ENCODE measurements around the gene BRD2.

The BRD2 gene

DNA sequence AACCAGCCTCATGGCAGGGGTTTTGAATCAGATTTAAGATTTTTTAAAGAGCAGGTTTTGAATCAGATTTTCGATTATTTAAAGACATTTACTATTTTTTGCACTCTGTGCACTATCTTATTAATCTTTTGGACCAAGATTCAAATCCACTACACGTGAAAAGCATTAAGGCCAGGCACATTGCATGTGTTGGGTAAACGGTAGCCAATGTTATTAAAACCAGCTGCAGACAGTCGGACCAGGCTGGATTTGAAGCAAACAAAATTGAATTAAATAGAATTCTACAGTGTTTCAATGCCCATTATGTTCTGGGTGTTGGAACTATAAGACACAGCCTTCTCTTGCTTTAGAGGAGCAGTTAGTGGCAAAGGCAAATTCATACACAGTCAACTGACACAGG, 33.3 kb downstream of the BRD2 start:
- no peak for DNase-seq

DNA sequence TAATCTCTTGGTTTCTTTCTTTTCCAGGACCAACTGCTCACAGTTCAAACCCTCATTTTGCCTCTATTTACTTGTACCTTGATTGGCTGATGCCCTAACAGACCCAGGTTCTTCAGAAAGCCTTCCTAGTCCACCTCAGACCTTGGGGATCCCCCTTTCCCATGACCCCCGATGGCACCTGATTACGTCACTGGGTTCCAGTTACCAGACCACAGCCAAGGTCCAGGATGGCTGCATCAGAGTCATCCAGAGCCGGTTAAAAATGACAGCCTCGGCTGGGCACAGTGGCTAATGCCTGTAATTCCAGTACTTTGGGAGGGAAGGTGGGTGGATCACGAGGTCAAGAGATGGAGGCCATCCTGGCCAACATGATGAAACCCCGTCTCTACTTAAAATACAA, 36.5 kb downstream of the BRD2 start:
- DNase-seq = no peak

DNA sequence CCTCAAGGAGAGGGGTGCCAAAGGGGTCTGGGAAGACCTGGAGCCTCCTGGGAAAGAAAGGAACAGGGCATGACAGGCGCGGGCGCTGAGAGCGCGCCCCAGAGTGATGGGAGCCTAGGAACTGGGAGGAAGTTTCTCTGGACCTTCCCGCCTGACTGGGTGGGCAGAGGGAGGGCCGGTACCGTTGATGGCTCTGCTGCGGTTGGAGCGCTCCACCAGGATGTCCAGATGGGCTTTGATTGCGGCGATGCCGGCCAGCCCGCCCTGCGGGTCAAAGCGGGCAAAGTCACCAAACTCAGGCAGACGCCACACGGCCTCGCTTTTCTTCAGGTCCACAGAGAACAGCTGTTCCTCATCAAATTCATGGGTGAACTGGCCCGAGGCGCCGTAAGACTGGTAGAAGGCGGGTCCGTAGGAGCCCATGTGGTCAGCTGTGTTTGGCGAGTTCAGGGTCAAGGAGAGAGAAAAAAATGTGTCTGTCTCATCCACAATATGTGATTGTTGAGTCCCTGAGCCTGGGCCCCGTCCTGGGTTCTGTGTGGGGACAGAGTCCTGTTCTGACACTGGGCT, 39.5 kb downstream of the BRD2 start:
- no peak for DNase-seq

DNA sequence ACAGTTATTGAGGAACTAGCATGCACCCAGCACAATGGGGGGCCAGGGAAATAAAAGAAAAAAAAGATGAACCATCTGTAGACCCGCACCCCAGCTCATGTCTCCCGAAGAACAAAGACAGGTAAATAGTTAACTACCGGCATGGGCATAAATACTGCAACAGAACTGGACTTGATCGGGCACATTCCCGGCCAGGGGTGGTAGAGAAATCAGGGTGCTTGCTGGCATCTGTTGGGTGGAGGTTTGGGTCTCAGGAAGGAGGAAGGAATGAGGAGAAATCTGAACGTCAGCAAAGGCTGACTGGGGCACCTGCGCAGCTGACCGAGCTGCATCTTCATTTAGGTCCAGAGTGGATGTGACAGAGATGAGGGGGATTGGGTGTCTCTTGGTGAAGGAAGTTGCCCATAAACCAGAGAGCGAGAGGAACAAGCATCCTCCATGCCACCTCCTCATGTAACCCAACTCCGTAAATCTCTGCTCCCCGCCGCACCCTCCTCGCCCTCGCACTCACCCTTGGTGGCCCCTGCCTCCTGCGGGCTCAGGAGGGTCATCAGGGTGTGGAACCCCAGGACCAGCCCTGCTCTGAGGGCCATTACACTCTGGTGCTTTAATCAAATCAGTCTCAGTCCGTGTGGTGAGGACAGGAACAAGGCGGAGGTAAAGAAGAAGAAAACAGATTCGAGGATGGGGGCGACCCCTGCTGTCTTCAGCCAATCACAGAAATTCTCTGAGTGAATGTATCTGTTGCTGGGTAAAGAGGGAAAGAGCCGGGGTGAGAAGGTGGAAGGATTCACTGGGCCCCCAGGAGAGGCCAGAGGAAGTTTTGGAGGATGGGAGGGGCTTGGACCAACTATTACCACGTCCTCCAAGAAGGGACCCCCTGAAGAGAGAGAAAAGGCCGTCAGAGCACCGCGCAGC, 40.8 kb downstream of the BRD2 start, which contains the start of gene HLA-DOA:
HLA-DOA (minus strand) TSS at position 648 of the 918 bp plus-strand sequence.
- DNase-seq = no peak

DNA sequence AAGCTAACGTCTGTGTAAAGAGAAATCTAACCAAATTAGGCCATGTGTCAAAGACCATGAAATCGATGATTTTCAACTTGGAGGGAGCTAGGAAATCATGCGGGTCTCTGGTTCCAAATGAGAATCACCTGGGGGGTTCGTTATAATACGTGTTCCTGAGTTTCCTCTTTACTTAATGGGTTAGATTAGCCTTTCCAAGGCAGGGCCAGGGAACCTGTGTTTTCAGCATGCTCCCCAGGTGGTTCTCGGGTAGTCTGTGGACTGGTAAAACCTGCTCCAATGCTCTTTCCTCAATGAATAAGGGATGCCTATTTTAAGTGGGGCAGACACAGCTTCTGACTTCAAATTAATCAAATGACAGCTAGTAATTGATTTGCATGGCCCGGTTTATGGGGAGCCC, 42.0 kb downstream of the BRD2 start:
- DNase-seq = no peak

DNA sequence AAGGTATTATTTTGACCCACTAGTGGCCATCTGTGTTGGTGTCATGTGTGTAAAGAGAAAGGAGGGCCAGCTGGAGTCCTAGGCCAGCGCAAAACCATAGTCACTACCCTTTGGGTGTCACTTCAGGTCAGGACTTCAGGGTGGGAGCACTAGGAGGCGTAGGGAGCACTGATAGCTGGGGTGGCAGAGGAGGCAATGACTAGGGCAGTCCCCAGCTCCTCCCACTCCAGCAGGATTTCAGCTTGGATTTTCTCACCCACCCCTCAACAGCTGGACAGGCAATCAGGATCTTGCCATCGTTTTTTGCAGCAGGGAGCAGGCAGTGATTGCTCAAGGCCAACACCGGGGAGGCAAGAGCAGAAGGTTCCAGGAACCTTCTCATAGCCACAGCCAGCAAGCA, 45.2 kb downstream of the BRD2 start:
- no peak for DNase-seq

DNA sequence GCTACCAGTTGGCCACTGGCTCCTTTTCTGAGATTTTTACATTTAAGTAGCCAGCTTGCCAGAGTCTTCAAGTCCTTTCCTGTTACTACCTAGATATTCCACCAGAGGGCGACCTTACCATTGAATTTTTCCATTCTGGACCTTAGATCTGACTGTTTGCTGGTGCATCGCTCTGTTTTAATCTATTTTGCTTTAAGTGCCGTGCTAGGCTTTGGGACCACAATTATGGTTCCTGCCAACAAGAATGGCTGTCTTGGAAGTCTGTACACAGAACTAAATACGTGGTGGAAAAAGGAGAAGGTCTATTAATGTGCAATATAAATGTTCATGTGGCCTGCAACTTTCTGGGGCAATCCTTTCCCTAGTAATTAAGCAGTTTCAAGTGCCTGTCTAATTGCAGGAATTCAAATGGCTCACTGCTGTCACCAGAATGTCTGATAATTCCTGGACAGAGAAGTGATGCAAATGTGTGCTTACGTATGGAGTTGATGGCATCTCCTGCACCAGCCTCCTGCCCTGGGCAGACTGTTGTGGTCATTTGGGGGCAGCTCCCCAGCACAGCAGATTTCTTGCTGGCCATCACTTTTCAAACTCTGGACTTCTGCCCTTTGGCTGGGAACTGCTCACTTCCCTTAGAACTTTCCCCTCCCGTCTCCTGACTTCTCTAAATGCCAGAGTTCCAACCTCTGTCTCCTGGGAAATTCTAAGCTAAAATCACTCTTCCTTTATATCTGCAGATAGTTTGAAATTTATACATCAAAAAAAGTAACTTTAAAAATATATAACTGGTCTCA, 46.6 kb downstream of the BRD2 start:
- DNase-seq = peak; percentile 58

DNA sequence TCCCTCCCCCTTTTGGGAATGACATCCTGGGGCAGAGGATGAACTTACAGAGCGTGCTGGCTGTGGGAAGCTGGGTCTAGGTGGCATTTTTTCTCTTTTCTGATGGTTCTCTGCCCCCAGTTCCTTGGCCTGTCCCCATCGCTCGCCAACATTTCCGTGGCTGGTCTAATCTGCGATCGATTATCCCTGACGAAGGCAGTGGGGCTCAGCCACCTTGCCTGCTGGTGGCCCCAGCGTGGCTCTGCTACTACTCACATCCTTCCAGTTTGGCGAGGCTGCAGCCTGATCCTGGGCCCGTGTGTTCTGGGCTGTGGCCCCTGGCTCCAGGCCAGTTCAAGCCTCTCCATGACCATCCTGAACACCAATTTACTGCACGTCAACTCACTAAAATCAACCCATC, 47.4 kb downstream of the BRD2 start:
- no peak for DNase-seq

DNA sequence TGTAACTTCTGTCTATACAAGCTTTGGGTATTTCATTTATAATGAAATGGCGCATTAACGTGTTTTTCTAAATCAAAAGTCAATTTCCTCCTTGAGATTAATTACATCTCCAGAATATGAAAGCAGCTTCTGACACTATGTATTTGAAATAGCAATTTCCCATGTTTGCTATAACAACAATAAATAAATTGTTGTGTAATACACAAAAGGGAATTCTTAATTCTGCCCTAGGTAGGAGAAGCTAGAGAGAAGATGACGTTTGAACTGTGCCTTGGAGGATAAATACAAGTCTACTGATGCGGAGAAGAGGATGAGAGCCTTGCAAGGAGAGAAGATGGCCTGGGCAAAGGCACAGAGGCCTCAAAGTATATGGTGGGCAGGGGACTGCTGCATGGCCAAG, 48.6 kb downstream of the BRD2 start:
- DNase-seq = no peak

DNA sequence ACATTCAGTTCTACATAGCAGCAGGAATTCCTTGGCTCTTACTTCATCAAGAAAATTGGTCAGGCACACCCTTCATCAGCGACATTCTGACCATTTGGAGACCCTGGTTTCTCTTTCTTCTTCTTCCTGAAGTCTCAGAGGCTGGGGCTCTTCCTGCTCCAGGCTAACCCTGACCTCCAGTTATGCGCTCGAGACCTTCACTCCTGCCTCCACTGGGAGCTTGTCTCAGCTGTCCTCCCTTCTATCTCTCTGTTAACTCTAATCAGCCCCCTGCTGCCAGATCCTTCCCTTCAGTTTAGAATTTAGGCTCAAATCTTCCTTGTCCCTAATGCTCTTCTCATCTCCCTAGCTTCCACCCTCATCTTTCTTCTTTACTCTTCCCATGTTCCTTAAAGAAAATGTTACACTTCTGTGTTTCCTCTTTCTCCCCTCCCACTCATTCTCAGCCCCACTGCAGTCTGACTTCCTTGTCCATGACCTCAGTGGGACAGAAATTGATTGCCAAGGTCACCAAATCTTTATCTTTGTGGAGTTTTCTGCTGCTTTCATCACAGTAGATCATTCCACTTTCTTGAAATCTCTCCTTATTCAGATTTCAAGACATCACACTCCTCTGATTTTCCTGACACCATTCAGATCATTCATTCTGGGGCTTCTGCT, 49.4 kb downstream of the BRD2 start:
- DNase-seq = no peak

DNA sequence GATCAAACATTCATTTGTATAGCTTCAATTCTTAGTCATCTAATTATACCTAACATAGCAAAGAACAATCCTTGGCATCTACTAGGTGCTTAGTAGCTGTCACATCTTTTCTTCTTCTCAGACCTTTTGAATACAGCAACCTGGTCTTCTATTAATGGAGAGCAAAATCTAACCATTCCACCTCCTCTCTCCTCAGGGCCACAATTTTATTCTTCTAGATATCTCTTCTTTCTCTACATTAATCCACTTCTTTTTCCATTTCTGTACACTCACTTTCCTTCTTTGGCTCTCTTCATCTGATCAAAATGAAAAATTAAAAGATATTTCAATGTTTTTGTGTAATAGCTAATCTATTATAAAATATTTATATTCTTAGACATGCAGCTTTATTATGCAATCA, 50.0 kb downstream of the BRD2 start:
- no peak for DNase-seq

DNA sequence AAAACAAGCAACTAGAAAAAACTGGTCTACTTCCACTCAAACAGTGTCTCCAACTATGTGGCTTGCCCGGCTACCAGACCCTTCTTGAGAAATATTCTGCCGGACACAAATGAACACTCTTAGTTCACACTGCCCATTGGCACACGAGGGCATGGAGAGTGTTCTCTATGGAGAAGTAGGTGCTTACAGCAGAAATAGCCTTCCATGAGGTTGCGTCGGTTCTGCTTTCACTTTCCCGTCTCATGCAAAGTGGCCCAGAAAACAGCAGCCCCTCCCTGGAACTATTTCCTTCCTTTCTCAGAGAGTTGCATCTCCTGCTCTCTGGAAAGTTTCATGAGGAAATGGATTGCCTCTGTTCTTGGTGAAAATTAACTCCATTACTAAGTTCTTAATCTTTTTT, 50.5 kb downstream of the BRD2 start:
- no peak for DNase-seq

DNA sequence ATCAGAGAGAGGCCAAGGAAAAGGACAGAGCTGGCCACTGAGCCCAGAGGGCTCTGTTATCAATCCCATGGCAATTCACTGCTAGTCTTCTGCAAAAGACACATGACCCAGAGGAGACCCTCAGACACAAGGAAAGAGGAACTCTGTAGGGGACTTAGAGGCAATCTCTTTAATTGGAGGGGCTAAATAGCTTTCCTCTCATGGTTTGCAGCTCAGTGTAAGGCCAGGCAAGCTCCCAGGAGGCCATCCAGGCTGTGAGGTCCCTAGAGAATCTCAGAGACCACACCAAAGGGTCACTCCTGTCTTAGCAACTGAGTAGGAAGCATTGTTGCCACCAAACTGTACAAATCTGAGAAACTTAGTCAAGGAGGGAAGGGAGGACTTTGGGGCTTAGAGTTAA, 51.0 kb downstream of the BRD2 start:
- DNase-seq = no peak

DNA sequence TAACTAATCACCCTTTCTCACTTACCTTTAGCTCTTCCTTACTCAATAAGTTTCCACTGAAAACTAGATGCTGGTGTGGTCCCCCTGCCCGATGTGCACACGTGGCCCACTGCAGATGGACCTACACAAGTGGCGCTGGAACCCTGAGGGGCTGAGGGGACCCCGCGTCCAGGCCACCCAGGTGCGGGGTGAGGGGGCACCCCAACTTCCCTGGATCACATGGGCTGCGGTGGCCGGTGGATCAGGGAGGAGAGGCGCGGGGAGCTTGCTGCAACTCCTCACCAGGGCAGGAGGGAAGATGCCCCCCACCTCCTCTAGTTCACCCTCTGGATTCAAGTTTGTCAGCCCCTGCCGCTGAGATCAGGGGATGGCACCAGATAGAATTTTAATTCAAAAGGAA, 53.5 kb downstream of the BRD2 start:
- no peak for DNase-seq

DNA sequence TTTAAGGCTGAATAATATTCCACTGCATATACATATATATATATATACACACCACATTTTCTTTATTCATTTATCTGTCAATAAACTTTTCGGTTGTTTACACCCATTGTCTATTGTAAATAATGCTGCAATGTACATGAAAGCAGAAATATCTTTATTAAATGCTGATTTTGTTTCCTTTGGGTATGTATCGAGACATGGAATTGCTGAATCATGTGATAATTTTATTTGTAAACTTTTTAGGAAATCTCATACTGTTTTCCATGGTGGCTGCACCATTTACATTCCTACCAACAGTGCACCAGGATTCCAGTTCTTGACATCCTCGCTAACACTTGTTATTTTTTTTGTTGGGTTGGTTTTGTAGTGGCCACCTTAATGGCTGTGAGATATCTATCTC, 55.1 kb downstream of the BRD2 start:
- no peak for DNase-seq

DNA sequence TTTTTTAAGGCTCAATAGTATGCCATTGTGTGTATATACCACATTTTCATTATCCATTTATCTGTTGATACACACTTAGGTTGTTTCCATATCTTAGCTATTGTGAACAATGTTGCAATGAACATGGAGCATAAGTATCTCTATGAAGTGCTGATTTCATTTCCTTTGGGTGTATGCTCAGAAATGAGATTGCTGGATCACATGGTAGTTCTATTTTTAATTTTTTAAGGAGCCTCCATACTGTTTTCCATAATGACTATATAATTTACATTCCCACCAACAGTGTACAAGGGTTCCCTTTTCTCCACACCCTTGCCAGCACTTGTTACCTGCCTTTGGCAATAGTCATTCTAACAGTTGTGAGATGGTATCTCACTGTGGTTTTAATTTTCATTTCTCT, 56.1 kb downstream of the BRD2 start:
- DNase-seq = no peak

DNA sequence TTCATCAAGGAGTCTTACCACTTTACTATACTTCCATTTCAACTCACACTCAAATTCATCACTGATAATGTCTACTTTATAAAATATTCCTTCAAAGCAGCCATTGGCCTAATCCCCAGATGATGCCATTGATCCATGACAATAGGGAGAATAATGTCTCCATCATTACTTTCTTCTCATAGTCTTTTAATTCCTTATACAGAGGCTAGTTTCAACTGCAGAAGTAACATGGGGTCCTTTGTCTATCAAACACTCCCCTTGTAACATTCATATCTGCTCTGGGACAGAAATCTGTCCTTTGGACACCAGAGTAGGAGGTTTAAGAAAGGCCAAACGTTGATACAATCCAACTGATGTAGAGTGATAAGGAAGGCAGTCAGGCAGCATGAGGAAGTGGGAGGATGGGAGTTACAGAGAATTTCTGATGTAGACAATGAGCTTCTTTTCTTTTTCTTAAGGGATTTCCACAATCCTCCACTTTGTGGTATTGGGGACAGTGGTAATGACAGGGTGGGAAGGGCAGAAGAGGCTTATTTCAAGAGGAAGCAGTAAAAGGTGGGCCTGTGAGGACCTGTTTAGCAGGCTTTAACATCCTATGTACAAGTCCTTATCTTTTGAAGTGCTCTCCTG, 59.9 kb downstream of the BRD2 start:
- no peak for DNase-seq

DNA sequence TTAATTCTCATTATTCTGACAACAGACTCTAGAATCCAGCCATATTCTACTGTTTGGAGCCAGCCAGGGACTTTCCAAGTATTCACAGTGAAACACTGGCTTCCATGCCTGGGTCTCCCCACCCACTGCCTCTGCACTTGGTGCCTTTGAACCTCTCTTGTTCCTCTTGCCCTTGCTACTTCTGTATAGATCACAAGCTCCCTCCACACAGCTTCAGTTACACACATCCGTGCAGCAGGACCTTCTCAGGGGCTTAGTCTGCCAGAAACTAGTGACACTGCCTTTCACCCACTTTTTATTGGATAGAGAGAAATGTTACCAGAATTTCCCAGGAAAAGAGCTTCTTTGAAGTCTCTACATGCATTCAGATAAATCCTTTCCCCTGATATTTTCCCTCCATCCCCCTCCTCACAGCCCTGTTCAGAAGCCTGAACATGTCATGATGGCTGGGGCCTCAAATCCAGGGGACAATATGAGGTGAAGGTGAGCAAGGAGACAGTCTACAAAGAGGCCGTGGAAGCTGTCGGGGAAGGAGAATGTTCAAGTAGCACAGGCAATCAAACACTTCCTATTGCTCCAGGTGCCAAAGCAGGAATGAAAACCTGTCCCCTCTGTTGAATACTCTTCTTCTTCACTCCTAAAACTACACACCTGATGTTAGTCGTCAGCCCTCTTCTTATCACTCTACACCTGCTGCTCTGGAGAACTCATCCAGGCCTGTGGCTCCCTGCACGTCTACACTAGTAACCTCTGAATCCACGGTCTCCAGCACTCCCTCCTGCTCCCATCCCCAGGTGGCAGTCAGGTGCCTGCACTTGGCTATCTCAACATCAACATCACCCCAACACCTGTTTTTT, 61.2 kb downstream of the BRD2 start:
- DNase-seq = no peak

DNA sequence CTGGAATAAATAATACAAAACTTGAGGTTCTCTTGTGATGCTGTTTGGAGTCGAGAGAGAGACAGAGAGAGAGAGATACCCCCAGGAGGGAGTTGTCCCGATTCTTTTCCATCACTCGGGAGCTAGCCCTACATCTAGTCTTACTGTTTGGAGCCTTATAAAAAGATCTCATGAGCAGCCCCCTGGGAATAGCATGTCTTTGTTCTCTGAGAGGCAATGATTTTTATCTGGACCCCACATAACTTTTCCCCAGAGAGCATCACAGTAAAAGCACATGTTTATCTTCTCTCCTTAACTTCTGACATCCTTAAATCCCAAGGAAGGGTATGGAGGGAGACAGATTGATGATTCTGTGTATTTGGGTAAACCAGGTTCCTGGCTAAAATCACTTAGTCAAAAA, 61.9 kb downstream of the BRD2 start:
- no peak for DNase-seq
